Adrenal gland (tissue), 12 donors: ENCODE results near the gene REEP3. TPM values are rescaled to one million over a fixed set of nuclear protein-coding genes. Genes with fewer than 3 reads are reported as not detected.
"Not testable (repeated sequence)": the region's sequence is repeated elsewhere in the genome, so short reads cannot be mapped to it uniquely, and the experiment has no call there.

Experiments used
- DNase-seq, 7 donors: peaks; one replicate each; pipeline ENCODE4 v3.0.0-alpha.2; 2019 to 2020
- H3K27ac ChIP-seq, 5 donors: fragments of 200-600 bp; sonication (generic) in 4 of 5; 1 replicate in 3 of 5; 2 replicates in 2 of 5; pipeline versions ENCODE4 v1.5.1 to v1.8.0; 2016 to 2020; ENCODE audit warnings: mild to moderate bottlenecking in 1 of 5
- H3K27me3 ChIP-seq: fragments of 200-600 bp; 2 replicates; pipeline ENCODE4 v1.8.0; 2021
- H3K36me3 ChIP-seq, 2 donors: fragments of 200-600 bp; replicated peaks in 1 of 2; 1 replicate in 1 of 2; 2 replicates in 1 of 2; pipeline versions ENCODE4 v1.5.1 to v1.8.0; 2018 to 2022
- H3K4me1 ChIP-seq, 2 donors: fragments of 200-600 bp; replicated peaks in 1 of 2; 1 replicate in 1 of 2; 2 replicates in 1 of 2; pipeline versions ENCODE4 v1.5.1 to v1.8.0; 2018 to 2021
- H3K4me3 ChIP-seq, 4 donors: fragments of 200-600 bp; sonication (generic) in 3 of 4; one replicate each; pipeline ENCODE4 v1.5.1; 2016 to 2018
- H3K9me3 ChIP-seq, 3 donors: fragments of 200-600 bp; sonication (generic) in 1 of 3; replicated peaks in 1 of 3; 1 replicate in 2 of 3; 2 replicates in 1 of 3; pipeline versions ENCODE4 v1.5.1 to v1.8.0; 2016 to 2021
- CTCF ChIP-seq, 6 experiments: fragments of 450-650 bp in 4 of 6; fragments of 200-600 bp in 2 of 6; sonication (generic) in 1 of 6; IDR thresholded peaks; 1 replicate in 5 of 6; 2 replicates in 1 of 6; pipeline versions ENCODE4 v1.5.1 to v1.8.0; 2016 to 2021; ENCODE audit warnings: antibody characterized with exemption in 6 of 6, mild to moderate bottlenecking in 2 of 6, moderate library complexity in 1 of 6
- POLR2A ChIP-seq, 2 donors: fragments of 450-650 bp; IDR thresholded peaks; one replicate each; pipeline ENCODE4 v1.6.1; 2017; ENCODE audit warnings: antibody characterized with exemption in 2 of 2, mild to moderate bottlenecking in 2 of 2, moderate library complexity in 1 of 2
- WGBS, 4 donors: extraction: QIAGEN DNeasy Blood & Tissue Kit in 2 of 4; methylation state at CpG; one replicate each; pipeline versions ENCODE4 v1.1.5 to v1.1.7; 2013 to 2017; 5-methylcytosine and 5-hydroxymethylcytosine counted together
- intact Hi-C, 2 donors: fragments of 100-400 bp; cut with DNase I; formaldehyde crosslinking; loops; one replicate each; pipeline versions ENCODE4 v1.14.1 to v1.15.0; 2022 to 2023
- polyA plus RNA-seq, 3 donors: library from polyadenylated mRNA; stranded (reverse); fragments of 200-250 nt in 2 of 3; fragments of 350-450 nt in 1 of 3; fragmentation: Illumina TruSeq in 1 of 3; extraction: RNeasy Lipid Tissue Mini Kit (QIAGEN cat#74804) in 1 of 3; gene quantifications; one replicate each; pipeline ENCODE4 v1.2.3, GENCODE V29; 2013 to 2014
- total RNA-seq, 9 donors: library from RNA; depleted of rRNA in 4 of 9; stranded (reverse); fragments of >200 nt in 4 of 9; fragments of 120-200 nt in 1 of 9; fragmentation: NEBNext Ultra II Directional in 1 of 9; extraction: Animal tissue kit (Norgen Biotek cat#: 25700) in 1 of 9; gene quantifications; one replicate each; pipeline versions ENCODE4 v1.1.0 to v1.2.4, GENCODE V29; 2013 to 2023
- donor health status: healthy with polysubstance abuse.
- donor health status: Bipolar disorder and iron deficiency.
- donor health status: DM: yes; HTN: yes; CAD: no.
- donor health status: DM: no; HTN: no; CAD: no.
- donor health status: DM: no; HTN: no; CAD: no.
- donor health status: DM: yes; HTN: yes; CAD: no.

The REEP3 gene
- total and polyA plus RNA-seq, 12 donors = 5.1 to 79.8 (median 48.1) TPM

- TF ChIP-seq POLR2A (IDR thresholded peaks at IDR 0.05) (no peak), CTCF (IDR thresholded peaks at IDR 0.05) (no peak)
- no peak for DNase-seq
- H3K4me3 ChIP-seq = no peak overlapping the region
- no peak overlapping the region for H3K27ac ChIP-seq
- no peaks in the 10 kb centered on the region for H3K27me3 ChIP-seq
- intact Hi-C loops = no loop called here
- peaks cover 0 to 8% of the 10 kb centered on the region in 2 donors for H3K4me1 ChIP-seq
- 82 to 95% (median 90%) methylated on average over 5 of the region's 5 CpGs for WGBS, 4 donors
- no peaks in the 10 kb centered on the region for H3K9me3 ChIP-seq
- no peaks in the 10 kb centered on the region for H3K36me3 ChIP-seq
Measured at GRCh38 chr10:63561341-63561740, 40.1 kb downstream of the REEP3 start.

DNA sequence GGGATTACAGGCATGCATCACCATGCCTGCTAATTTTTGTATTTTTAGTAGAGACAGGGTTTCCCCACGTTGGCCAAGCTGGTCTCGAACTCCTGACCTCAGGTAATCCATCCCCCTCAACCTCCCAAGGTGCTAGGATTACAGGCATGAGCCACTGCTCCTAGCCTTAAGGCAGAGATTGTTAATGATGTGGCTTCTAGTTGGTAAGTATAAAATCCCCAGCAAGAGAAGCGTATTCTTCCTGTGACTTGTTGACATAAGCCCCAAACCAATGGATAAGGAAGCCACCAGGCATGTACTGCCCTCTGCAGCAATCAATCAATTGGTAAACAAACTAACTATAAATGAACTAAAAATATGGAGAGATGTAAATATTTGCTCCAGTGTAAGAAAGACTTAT, 41.2 kb downstream of the REEP3 start:
- H3K9me3 ChIP-seq = no peaks in the 10 kb centered on the region
- no peak for DNase-seq
- intact Hi-C loops = no loop called here
- H3K36me3 ChIP-seq = no peaks in the 10 kb centered on the region
- TF ChIP-seq CTCF (IDR thresholded peaks at IDR 0.05) (no peak), POLR2A (IDR thresholded peaks at IDR 0.05) (no peak)
- H3K4me3 ChIP-seq = no peak overlapping the region
- H3K27ac ChIP-seq = no peak overlapping the region
- no peaks in the 10 kb centered on the region for H3K27me3 ChIP-seq
- H3K4me1 ChIP-seq = peaks cover 0 to 8% of the 10 kb centered on the region in 2 donors
- 92 to 93% (median 93%) methylated on average over 3 of the region's 3 CpGs for WGBS, 4 donors

- intact Hi-C loops = no loop called here
- Histone ChIP-seq H3K4me3 (no peak overlapping the region), H3K4me1 (peaks cover 0 to 8% of the 10 kb centered on the region in 2 donors), H3K36me3 (no peaks in the 10 kb centered on the region), H3K9me3 (no peaks in the 10 kb centered on the region), H3K27ac (no peak overlapping the region), H3K27me3 (no peaks in the 10 kb centered on the region)
- DNase-seq = no peak
- TF ChIP-seq CTCF (IDR thresholded peaks at IDR 0.05) (no peak), POLR2A (IDR thresholded peaks at IDR 0.05) (no peak)
- WGBS, 4 donors = 88 to 95% (median 90%) methylated on average over 4 of the region's 4 CpGs
Measured at GRCh38 chr10:63562857-63563256, 41.7 kb downstream of the REEP3 start.

DNA sequence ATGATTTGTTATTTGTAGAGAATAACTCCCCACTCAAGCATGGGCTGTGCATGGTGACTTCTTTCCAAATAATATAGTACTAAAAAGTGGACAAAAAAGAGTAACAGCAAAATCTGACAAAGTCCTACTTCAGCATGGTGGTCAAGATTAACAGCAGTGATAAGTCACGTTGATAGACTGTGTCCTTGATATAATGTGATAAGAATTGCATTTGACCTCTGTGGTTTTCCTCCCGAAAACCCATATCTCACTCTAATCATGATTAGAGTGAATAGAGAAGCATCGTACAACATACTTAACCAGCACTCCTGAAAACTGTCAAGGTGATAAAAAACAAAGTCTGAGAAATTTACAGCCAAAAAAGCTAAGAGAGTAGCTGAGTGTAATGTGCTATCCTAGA, 42.4 kb downstream of the REEP3 start:
- WGBS, 4 donors = 25 to 42% (median 33%) methylated on average over 3 of the region's 3 CpGs
- intact Hi-C loops = no loop called here
- H3K36me3 ChIP-seq = no peaks in the 10 kb centered on the region
- no peaks in the 10 kb centered on the region for H3K27me3 ChIP-seq
- H3K9me3 ChIP-seq = no peaks in the 10 kb centered on the region
- no peak overlapping the region for H3K27ac ChIP-seq
- DNase-seq = no peak
- TF ChIP-seq CTCF (IDR thresholded peaks at IDR 0.05) = no peak
- TF ChIP-seq POLR2A (IDR thresholded peaks at IDR 0.05) = no peak
- peaks cover 0 to 8% of the 10 kb centered on the region in 2 donors for H3K4me1 ChIP-seq
- H3K4me3 ChIP-seq = no peak overlapping the region

- DNase-seq, H3K36me3 ChIP-seq, H3K27ac ChIP-seq, intact Hi-C loops, H3K9me3 ChIP-seq, H3K4me3 ChIP-seq, H3K27me3 ChIP-seq, H3K4me1 ChIP-seq: not testable (repeated sequence)
- 87 to 100% (median 96%) methylated on average over 3 of the region's 3 CpGs for WGBS, 4 donors
Measured at GRCh38 chr10:63564731-63565130, 43.5 kb downstream of the REEP3 start.
